Measurements from ENCODE around the gene BHMT2. TPM values are rescaled to one million over a fixed set of nuclear protein-coding genes. Genes with fewer than 3 reads are reported as not detected.

Gene BHMT2
- polyA plus RNA-seq, 3 donors: not detected

DNA sequence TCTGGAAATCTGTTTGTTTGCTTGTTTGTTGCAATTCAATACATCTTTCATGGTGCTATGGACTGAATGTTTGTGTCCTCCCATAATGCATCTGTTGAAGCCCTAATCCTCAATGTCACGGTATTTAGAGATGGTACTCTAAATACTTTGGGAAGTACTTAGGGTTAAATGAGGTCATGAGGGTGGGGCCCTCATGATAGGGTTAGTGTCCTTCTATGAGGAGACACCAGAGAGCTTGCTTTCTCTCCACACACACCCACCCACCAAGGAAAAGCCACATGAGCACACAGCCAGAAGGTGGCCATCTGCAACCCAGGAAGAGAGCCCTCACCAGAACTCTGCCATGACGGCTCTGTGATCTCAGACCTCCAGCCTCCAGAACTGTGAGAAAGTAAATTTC lies 32.8 kb upstream of the BHMT2 start:
- no peaks in the 10 kb centered on the region for H3K36me3 Mint-ChIP-seq
- Histone ChIP-seq H3K27me3 (ENCODE audit: control insufficient read depth in 2 of 2, insufficient read depth in 2 of 2, low read length in 2 of 2) (no peaks in the 10 kb centered on the region), H3K4me1 (ENCODE audit: control insufficient read depth in 1 of 2, insufficient read depth in 2 of 2, low read length in 2 of 2) (no peaks in the 10 kb centered on the region), H2AFZ (ENCODE audit: insufficient read depth, low read depth, low read length, poor library complexity, severe bottlenecking) (no peak overlapping the region), H3K79me2 (ENCODE audit: insufficient read depth, low read length) (no peaks in the 10 kb centered on the region), H3K9ac (ENCODE audit: insufficient read depth, low read length, poor library complexity, severe bottlenecking) (no peak overlapping the region), H3K4me2 (replicated peaks; ENCODE audit: extremely low read depth, low read length, poor library complexity, severe bottlenecking) (no peak overlapping the region), H3K36me3 (replicated peaks in 1 of 2; ENCODE audit: control insufficient read depth in 1 of 2, insufficient read depth in 2 of 2, low read length in 2 of 2) (no peaks in the 10 kb centered on the region), H3K27ac (ENCODE audit: low read depth in 1 of 2, low read length in 2 of 2) (no peak overlapping the region), H3K4me3 (replicated peaks in 1 of 3; ENCODE audit: low read depth in 2 of 3, low read length in 3 of 3) (no peak overlapping the region), H4K20me1 (ENCODE audit: insufficient read depth, low read length) (no peaks in the 10 kb centered on the region), H3K9me3 (replicated peaks in 1 of 2; ENCODE audit: control insufficient read depth in 1 of 2, insufficient read depth in 1 of 2, low read length in 2 of 2) (no peaks in the 10 kb centered on the region)
- TF ChIP-seq, protein P1, sequence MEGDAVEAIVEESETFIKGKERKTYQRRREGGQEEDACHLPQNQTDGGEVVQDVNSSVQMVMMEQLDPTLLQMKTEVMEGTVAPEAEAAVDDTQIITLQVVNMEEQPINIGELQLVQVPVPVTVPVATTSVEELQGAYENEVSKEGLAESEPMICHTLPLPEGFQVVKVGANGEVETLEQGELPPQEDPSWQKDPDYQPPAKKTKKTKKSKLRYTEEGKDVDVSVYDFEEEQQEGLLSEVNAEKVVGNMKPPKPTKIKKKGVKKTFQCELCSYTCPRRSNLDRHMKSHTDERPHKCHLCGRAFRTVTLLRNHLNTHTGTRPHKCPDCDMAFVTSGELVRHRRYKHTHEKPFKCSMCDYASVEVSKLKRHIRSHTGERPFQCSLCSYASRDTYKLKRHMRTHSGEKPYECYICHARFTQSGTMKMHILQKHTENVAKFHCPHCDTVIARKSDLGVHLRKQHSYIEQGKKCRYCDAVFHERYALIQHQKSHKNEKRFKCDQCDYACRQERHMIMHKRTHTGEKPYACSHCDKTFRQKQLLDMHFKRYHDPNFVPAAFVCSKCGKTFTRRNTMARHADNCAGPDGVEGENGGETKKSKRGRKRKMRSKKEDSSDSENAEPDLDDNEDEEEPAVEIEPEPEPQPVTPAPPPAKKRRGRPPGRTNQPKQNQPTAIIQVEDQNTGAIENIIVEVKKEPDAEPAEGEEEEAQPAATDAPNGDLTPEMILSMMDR (IDR thresholded peaks at IDR 0.05): no peak
- intact Hi-C loops (cut with micrococcal nuclease): no loop called here
- WGBS (ENCODE audit: insufficient coverage): no CpG with 5 or more reads among the region's 2 CpGs
- no peak overlapping the region for H3K27ac Mint-ChIP-seq
- peaks cover 0 to 10% (median 3%) of the 10 kb centered on the region in 7 donors for H3K9me3 Mint-ChIP-seq
- no peak overlapping the region for H3K4me3 Mint-ChIP-seq
- H3K27me3 Mint-ChIP-seq (ENCODE audit: low read depth in 3 of 3): no peaks in the 10 kb centered on the region
- no peaks in the 10 kb centered on the region for H3K4me1 Mint-ChIP-seq
- DNase-seq: no peak

DNA sequence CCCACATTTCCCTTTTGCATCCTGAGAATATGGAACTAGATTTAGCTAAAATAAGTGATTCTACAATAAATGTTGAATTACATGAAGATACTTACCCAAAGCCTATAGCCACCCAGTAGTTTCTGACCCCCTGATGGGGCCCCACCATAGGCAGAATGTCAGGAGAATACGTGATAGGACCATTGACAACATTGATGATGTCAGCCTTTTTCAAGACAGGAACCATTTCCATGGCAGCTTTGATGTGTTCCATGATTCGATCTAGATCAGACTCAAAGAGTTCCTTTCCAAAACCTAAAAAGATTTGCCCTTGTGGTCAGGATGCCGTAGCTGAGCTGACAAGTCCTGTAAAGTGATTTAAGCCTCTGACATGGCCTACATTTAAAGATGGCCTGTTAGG lies 27.4 kb upstream of the BHMT2 start:
- no peak overlapping the region for H3K27ac Mint-ChIP-seq
- intact Hi-C loops (cut with micrococcal nuclease): no loop called here
- WGBS (ENCODE audit: insufficient coverage): 92% methylated on average over 3 of the region's 3 CpGs
- Histone ChIP-seq H3K4me3 (replicated peaks in 1 of 3; ENCODE audit: low read depth in 2 of 3, low read length in 3 of 3) (no peak overlapping the region), H3K9ac (ENCODE audit: insufficient read depth, low read length, poor library complexity, severe bottlenecking) (no peak overlapping the region), H4K20me1 (ENCODE audit: insufficient read depth, low read length) (no peaks in the 10 kb centered on the region), H3K9me3 (replicated peaks in 1 of 2; ENCODE audit: control insufficient read depth in 1 of 2, insufficient read depth in 1 of 2, low read length in 2 of 2) (no peaks in the 10 kb centered on the region), H2AFZ (ENCODE audit: insufficient read depth, low read depth, low read length, poor library complexity, severe bottlenecking) (no peak overlapping the region), H3K27me3 (ENCODE audit: control insufficient read depth in 2 of 2, insufficient read depth in 2 of 2, low read length in 2 of 2) (no peaks in the 10 kb centered on the region), H3K79me2 (ENCODE audit: insufficient read depth, low read length) (no peaks in the 10 kb centered on the region), H3K4me2 (replicated peaks; ENCODE audit: extremely low read depth, low read length, poor library complexity, severe bottlenecking) (no peak overlapping the region), H3K36me3 (replicated peaks in 1 of 2; ENCODE audit: control insufficient read depth in 1 of 2, insufficient read depth in 2 of 2, low read length in 2 of 2) (no peaks in the 10 kb centered on the region), H3K27ac (ENCODE audit: low read depth in 1 of 2, low read length in 2 of 2) (no peak overlapping the region), H3K4me1 (ENCODE audit: control insufficient read depth in 1 of 2, insufficient read depth in 2 of 2, low read length in 2 of 2) (no peaks in the 10 kb centered on the region)
- no peaks in the 10 kb centered on the region for H3K4me1 Mint-ChIP-seq
- no peaks in the 10 kb centered on the region for H3K36me3 Mint-ChIP-seq
- no peak overlapping the region for H3K4me3 Mint-ChIP-seq
- peaks cover 0 to 6% (median 2%) of the 10 kb centered on the region in 7 donors for H3K9me3 Mint-ChIP-seq
- peaks cover 0 to 2% (median 1%) of the 10 kb centered on the region in 3 donors for H3K27me3 Mint-ChIP-seq (ENCODE audit: low read depth in 3 of 3)
- TF ChIP-seq, protein P1 (IDR thresholded peaks at IDR 0.05): no peak
- no peak for DNase-seq
